Mesendoderm (in vitro differentiated cells): ENCODE measurements around the gene SLC25A5.

ENCODE experiments used
- DNase-seq: peaks from one replicate; pipeline ENCODE4 v3.0.0; 2013
- H2AK5ac ChIP-seq: 2 replicates; pipeline ENCODE4 v1.6.1; 2013; ENCODE audit warnings: low read length, inconsistent platforms
- H2BK120ac ChIP-seq: 2 replicates; pipeline ENCODE4 v1.6.1; 2013; ENCODE audit warnings: low read depth, mild to moderate bottlenecking, low read length, moderate library complexity, mixed read lengths
- H2BK15ac ChIP-seq: replicated peaks from 2 replicates; pipeline ENCODE4 v1.6.1; 2013; ENCODE audit warnings: low read depth, mild to moderate bottlenecking, moderate library complexity
- H2BK5ac ChIP-seq: 2 replicates; pipeline ENCODE4 v1.6.1; 2013; ENCODE audit warnings: low read length, inconsistent platforms
- H3K18ac ChIP-seq: 2 replicates; pipeline ENCODE4 v1.6.1; 2013; ENCODE audit warnings: mild to moderate bottlenecking, low read length, mixed read lengths
- H3K23ac ChIP-seq: one replicate; pipeline ENCODE4 v1.6.1; 2013; ENCODE audit warnings: low read length
- H3K27ac ChIP-seq: 2 replicates; pipeline ENCODE4 v1.5.1; 2013; ENCODE audit warnings: low read depth, mild to moderate bottlenecking, inconsistent platforms, low read length, moderate library complexity
- H3K27me3 ChIP-seq: 2 replicates; pipeline ENCODE4 v1.6.1; 2013; ENCODE audit warnings: low read length, control low read depth, mild to moderate bottlenecking, inconsistent platforms; ENCODE audit not compliant: insufficient read depth, poor library complexity
- H3K36me3 ChIP-seq: 2 replicates; pipeline ENCODE4 v1.6.1; 2013; ENCODE audit warnings: low read length, inconsistent platforms; ENCODE audit not compliant: control insufficient read depth, insufficient read depth
- H3K4ac ChIP-seq: one replicate; pipeline ENCODE4 v1.6.1; 2013; ENCODE audit warnings: low read depth, mild to moderate bottlenecking, low read length, moderate library complexity
- H3K4me1 ChIP-seq: 2 replicates; pipeline ENCODE4 v1.6.1; 2013; ENCODE audit warnings: low read depth, low read length, inconsistent platforms; ENCODE audit not compliant: control insufficient read depth
- H3K4me2 ChIP-seq: 2 replicates; pipeline ENCODE4 v1.6.1; 2013; ENCODE audit warnings: low read length
- H3K4me3 ChIP-seq: 2 replicates; pipeline ENCODE4 v1.5.1; 2013; ENCODE audit warnings: mild to moderate bottlenecking, low read length
- H3K56ac ChIP-seq: one replicate; pipeline ENCODE4 v1.6.1; 2013; ENCODE audit warnings: low read length
- H3K79me1 ChIP-seq: 2 replicates; pipeline ENCODE4 v1.6.1; 2013; ENCODE audit warnings: low read length, inconsistent platforms
- H3K79me2 ChIP-seq: 2 replicates; pipeline ENCODE4 v1.6.1; 2013; ENCODE audit warnings: mild to moderate bottlenecking, low read length; ENCODE audit not compliant: control insufficient read depth, insufficient read depth
- H3K9ac ChIP-seq: 2 replicates; pipeline ENCODE4 v1.6.1; 2013; ENCODE audit warnings: low read length, inconsistent platforms
- H4K5ac ChIP-seq: one replicate; pipeline ENCODE4 v1.6.1; 2013; ENCODE audit warnings: low read length
- H4K8ac ChIP-seq: one replicate; pipeline ENCODE4 v1.6.1; 2013; ENCODE audit warnings: low read depth, mild to moderate bottlenecking, control low read depth, low read length, moderate library complexity
- WGBS: extraction: QIAGEN DNeasy Blood & Tissue Kit; methylation state at CpG from one replicate; pipeline ENCODE4 v1.1.7; 2013; ENCODE audit warnings: low lambda C conversion rate, missing lambda C conversion rate; ENCODE audit not compliant: insufficient coverage; ENCODE audit errors: extremely low coverage; 5-methylcytosine and 5-hydroxymethylcytosine counted together

SLC25A5 gene

GRCh38 chrX:119468551-119469312 lies 488 bp downstream of the SLC25A5 start:
- no peaks in the 10 kb centered on the region for H3K4me1 ChIP-seq

GRCh38 chrX:119469313-119469635 lies 1.0 kb downstream of the SLC25A5 start:
- H3K56ac ChIP-seq: peak overlapping the region; percentile 92
- H3K9ac ChIP-seq: peak overlapping the region; percentile 84
- H3K27ac ChIP-seq: no peak overlapping the region
- no peak overlapping the region for H2BK120ac ChIP-seq
- no peak overlapping the region for H2AK5ac ChIP-seq
- H2BK5ac ChIP-seq: no peak overlapping the region
- no peak overlapping the region for H3K4ac ChIP-seq
- peak overlapping the region; percentile 81 for H3K4me3 ChIP-seq
- no peak overlapping the region for H3K18ac ChIP-seq
- H4K8ac ChIP-seq: no peak overlapping the region
- H3K79me1 ChIP-seq: peaks cover 2% of the 10 kb centered on the region
- no peak overlapping the region for H3K23ac ChIP-seq
- H3K4me2 ChIP-seq: peak overlapping the region; percentile 81
- H3K27me3 ChIP-seq: no peaks in the 10 kb centered on the region
- no CpG with 5 or more reads among the region's 8 CpGs for WGBS
- no peak overlapping the region for H2BK15ac ChIP-seq
- H4K5ac ChIP-seq: no peak overlapping the region
- DNase-seq: no peak
- no peaks in the 10 kb centered on the region for H3K4me1 ChIP-seq
- peaks cover 4% of the 10 kb centered on the region for H3K36me3 ChIP-seq
- H3K79me2 ChIP-seq: peaks cover 5% of the 10 kb centered on the region

More at GRCh38 chrX:119468551-119469312, 488 bp downstream of the SLC25A5 start:
- H3K56ac ChIP-seq: peak overlapping the region; percentile 93
- no peak overlapping the region for H3K4me2 ChIP-seq
- H4K5ac ChIP-seq: no peak overlapping the region
- peak overlapping the region; percentile 87 for H3K9ac ChIP-seq
- H3K4ac ChIP-seq: peak overlapping the region; percentile 94
- DNase-seq: peak; percentile 83
- H3K79me2 ChIP-seq: peaks cover 5% of the 10 kb centered on the region
- H2BK5ac ChIP-seq: no peak overlapping the region
- H2BK120ac ChIP-seq: no peak overlapping the region
- H3K79me1 ChIP-seq: peaks cover 2% of the 10 kb centered on the region
- peak overlapping the region; percentile 57 for H3K18ac ChIP-seq
- peak overlapping the region; percentile 51 for H3K27ac ChIP-seq
- WGBS: no CpG with 5 or more reads among the region's 78 CpGs
- H2BK15ac ChIP-seq: no peak overlapping the region
- peak overlapping the region; percentile 81 for H3K4me3 ChIP-seq
- H2AK5ac ChIP-seq: no peak overlapping the region
- peaks cover 4% of the 10 kb centered on the region for H3K36me3 ChIP-seq
- H4K8ac ChIP-seq: no peak overlapping the region
- no peak overlapping the region for H3K23ac ChIP-seq
- no peaks in the 10 kb centered on the region for H3K27me3 ChIP-seq

GRCh38 chrX:119474615-119475388 lies 6.6 kb downstream of the SLC25A5 start:
- Histone ChIP-seq H3K36me3 (peaks cover 4% of the 10 kb centered on the region), H2BK15ac (no peak overlapping the region), H3K56ac (no peak overlapping the region), H3K4me1 (no peaks in the 10 kb centered on the region), H2BK120ac (no peak overlapping the region), H3K23ac (no peak overlapping the region), H3K4me2 (no peak overlapping the region), H4K5ac (no peak overlapping the region), H3K9ac (no peak overlapping the region), H2BK5ac (no peak overlapping the region), H3K27me3 (no peaks in the 10 kb centered on the region), H3K4ac (no peak overlapping the region), H3K79me2 (no peaks in the 10 kb centered on the region), H4K8ac (no peak overlapping the region), H2AK5ac (no peak overlapping the region), H3K79me1 (no peaks in the 10 kb centered on the region), H3K18ac (no peak overlapping the region), H3K4me3 (no peak overlapping the region), H3K27ac (no peak overlapping the region)
- no peak for DNase-seq
- WGBS: no CpG with 5 or more reads among the region's 23 CpGs

GRCh38 chrX:119475389-119476101 lies 7.3 kb downstream of the SLC25A5 start:
- Histone ChIP-seq H3K4me1 (no peaks in the 10 kb centered on the region), H3K9ac (no peak overlapping the region), H3K36me3 (peaks cover 1% of the 10 kb centered on the region), H3K56ac (no peak overlapping the region), H3K79me2 (no peaks in the 10 kb centered on the region), H3K27me3 (no peaks in the 10 kb centered on the region), H2BK15ac (no peak overlapping the region), H3K27ac (no peak overlapping the region), H3K4me2 (no peak overlapping the region), H3K18ac (no peak overlapping the region), H3K23ac (no peak overlapping the region), H4K5ac (no peak overlapping the region), H3K79me1 (no peaks in the 10 kb centered on the region), H3K4ac (no peak overlapping the region), H2BK5ac (no peak overlapping the region), H2AK5ac (no peak overlapping the region), H2BK120ac (no peak overlapping the region), H3K4me3 (no peak overlapping the region), H4K8ac (no peak overlapping the region)
- DNase-seq: no peak
- WGBS: no CpG with 5 or more reads among the region's 11 CpGs

GRCh38 chrX:119477812-119478232 lies 9.6 kb downstream of the SLC25A5 start:
- no peak overlapping the region for H3K4me2 ChIP-seq
- no peak overlapping the region for H3K27ac ChIP-seq
- H2BK120ac ChIP-seq: no peak overlapping the region
- H3K23ac ChIP-seq: no peak overlapping the region
- H4K8ac ChIP-seq: no peak overlapping the region
- H3K79me1 ChIP-seq: no peaks in the 10 kb centered on the region
- no peak overlapping the region for H3K18ac ChIP-seq
- no peak overlapping the region for H3K4ac ChIP-seq
- no peak overlapping the region for H4K5ac ChIP-seq
- no peak overlapping the region for H2BK15ac ChIP-seq
- no peaks in the 10 kb centered on the region for H3K36me3 ChIP-seq
- no peaks in the 10 kb centered on the region for H3K4me1 ChIP-seq
- DNase-seq: no peak
- H3K79me2 ChIP-seq: no peaks in the 10 kb centered on the region
- no CpG with 5 or more reads among the region's 3 CpGs for WGBS
- no peak overlapping the region for H3K4me3 ChIP-seq
- no peak overlapping the region for H2AK5ac ChIP-seq
- H3K56ac ChIP-seq: no peak overlapping the region
- no peaks in the 10 kb centered on the region for H3K27me3 ChIP-seq
- no peak overlapping the region for H3K9ac ChIP-seq
- no peak overlapping the region for H2BK5ac ChIP-seq
